Measurements from ENCODE around the gene MIPOL1. TPM values are rescaled to one million over a fixed set of nuclear protein-coding genes. Genes with fewer than 3 reads are reported as not detected.

MIPOL1 gene
- total RNA-seq, 2 donors from 2014 or later, result 8.6 to 27.0 TPM

DNA sequence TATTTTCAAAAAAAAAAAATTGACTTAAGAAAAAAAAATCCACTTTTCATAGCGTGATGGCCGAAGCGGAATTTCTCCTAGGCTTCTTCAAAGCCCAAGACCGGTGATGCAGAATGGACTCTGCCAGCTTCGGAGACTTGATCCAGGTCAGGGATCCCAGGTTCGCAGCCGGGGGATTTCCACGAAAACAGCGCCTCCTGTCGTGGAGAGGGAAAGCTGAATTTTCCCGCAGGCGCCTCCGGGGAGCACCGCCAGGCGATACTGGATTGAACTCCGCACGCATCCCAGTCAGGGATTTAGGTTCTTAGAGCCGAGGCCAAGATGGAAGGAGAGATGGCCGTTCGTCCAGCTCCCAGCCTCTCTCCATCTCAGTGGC is 399.8 kb downstream of the MIPOL1 start:
- WGBS, 2 donors, result 24 to 33% methylated on average over 17 to 20 of the region's 20 CpGs
- Histone ChIP-seq H3K36me3 (replicated peaks in 1 of 2; ENCODE audit: insufficient read depth in 1 of 2, low read depth in 2 of 2) (no peaks in the 10 kb centered on the region), H3K9me3 (no peaks in the 10 kb centered on the region), H3K27me3 (peaks cover 2 to 56% of the 10 kb centered on the region in 2 donors), H3K27ac (no peak overlapping the region), H3K4me1 (peaks cover 38% of the 10 kb centered on the region), H3K4me3 (no peak overlapping the region)
- TF ChIP-seq, protein P1, sequence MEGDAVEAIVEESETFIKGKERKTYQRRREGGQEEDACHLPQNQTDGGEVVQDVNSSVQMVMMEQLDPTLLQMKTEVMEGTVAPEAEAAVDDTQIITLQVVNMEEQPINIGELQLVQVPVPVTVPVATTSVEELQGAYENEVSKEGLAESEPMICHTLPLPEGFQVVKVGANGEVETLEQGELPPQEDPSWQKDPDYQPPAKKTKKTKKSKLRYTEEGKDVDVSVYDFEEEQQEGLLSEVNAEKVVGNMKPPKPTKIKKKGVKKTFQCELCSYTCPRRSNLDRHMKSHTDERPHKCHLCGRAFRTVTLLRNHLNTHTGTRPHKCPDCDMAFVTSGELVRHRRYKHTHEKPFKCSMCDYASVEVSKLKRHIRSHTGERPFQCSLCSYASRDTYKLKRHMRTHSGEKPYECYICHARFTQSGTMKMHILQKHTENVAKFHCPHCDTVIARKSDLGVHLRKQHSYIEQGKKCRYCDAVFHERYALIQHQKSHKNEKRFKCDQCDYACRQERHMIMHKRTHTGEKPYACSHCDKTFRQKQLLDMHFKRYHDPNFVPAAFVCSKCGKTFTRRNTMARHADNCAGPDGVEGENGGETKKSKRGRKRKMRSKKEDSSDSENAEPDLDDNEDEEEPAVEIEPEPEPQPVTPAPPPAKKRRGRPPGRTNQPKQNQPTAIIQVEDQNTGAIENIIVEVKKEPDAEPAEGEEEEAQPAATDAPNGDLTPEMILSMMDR (IDR thresholded peaks at IDR 0.05), result peak in 4 of 7 experiments; percentile 20 to 37 (median 21)
- no peak for TF ChIP-seq POLR2A (IDR thresholded peaks at IDR 0.05)
- intact Hi-C loops (cut with DNase I), result loop anchor here (10.0 kb wide), 1 partner anchor 353 kb away; no protein-coding TSS in a partner anchor
- ATAC-seq (no peak), DNase-seq (peak in 1 of 4 donors; percentile 29)

DNA sequence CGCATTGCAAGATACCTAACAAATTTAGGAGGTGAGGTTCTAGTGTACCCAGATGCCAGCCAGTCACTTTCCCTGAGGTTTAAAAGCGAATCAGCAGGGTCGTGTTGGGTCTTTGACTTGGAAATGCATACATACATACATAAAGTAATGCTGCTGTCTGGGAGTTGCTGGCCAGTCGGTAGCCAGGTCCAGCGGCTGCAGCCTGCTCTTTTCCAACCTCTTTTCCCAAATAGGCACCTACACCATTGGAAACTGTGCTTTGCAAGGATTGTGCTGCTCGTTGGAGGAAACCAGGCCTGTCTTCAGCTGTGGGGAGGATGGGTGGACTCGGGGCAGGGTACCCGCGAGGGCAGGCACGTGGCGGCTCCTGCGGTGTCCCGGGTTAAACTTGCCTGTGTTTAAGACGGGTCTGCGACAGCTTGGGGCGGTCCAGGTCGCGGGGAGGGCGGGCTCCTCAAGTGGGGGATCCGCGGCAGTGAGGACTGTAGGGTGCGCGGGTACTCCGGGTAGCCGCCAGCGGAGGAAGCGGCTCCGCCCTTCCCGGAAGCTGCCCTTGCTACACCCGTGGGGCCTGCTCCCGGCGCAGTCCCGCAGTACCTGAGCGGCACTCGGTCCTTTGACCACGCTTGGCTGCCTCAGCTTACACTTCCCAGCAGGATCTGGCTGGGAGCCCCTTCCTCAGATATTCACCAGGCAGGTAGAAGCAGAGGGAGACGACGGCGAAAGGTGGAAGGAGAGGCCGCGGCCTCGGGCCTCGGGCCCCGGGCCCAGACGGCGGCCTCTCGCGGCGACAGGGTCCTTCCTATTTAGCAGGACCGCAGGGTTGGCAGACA is 400.4 kb downstream of the MIPOL1 start:
- peaks cover 38% of the 10 kb centered on the region for H3K4me1 ChIP-seq
- H3K4me3 ChIP-seq, result no peak overlapping the region
- H3K27me3 ChIP-seq, result peaks cover 0 to 60% of the 10 kb centered on the region in 2 donors
- TF ChIP-seq POLR2A (IDR thresholded peaks at IDR 0.05), result no peak
- TF ChIP-seq, protein P1 (IDR thresholded peaks at IDR 0.05), result no peak
- 19 to 22% methylated on average over 12 to 50 of the region's 50 CpGs for WGBS, 2 donors
- DNase-seq (peak in 1 of 4 donors; percentile 15), ATAC-seq (no peak)
- no peaks in the 10 kb centered on the region for H3K36me3 ChIP-seq (replicated peaks in 1 of 2; ENCODE audit: insufficient read depth in 1 of 2, low read depth in 2 of 2)
- H3K27ac ChIP-seq, result no peak overlapping the region
- intact Hi-C loops (cut with DNase I), result loop anchor here (10.0 kb wide), 1 partner anchor 353 kb away; no protein-coding TSS in a partner anchor
- H3K9me3 ChIP-seq, result no peaks in the 10 kb centered on the region

DNA sequence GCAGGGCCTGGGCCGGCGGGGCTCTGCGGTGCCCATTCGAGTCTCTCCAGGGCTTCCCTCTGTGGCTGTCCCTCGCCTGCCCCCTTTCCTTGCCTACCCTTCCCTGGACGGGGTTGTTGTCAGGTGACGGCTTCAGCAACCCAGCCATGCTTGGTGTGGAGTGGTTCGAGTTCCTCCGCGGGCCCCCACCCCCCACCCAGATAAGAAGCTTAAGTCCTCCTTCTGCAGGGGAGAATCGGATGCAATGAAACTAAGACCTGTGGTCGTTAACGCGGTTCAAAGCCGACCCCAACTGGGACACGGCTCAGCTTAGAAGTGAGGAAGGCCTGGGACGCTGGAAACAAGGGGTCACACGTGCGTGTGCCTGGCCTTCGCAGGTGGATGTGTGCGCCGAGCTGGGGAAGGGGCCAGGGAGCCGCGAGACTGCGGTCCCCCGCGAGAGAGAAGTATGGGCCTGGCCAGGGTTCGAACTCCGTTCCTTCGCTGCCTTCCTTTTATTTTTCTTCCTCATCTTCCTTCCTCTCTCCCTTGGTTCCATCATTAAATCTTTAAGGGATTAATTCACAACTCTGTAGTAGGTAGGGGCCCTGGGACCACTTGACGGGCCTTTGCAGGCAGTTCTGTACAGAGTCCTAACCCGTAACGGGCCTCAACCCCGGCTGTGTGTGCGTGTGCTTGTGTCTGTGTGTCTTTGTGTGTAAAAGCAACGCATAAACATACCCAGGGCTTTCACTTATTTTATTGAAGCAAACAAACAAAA is 401.2 kb downstream of the MIPOL1 start:
- Histone ChIP-seq H3K9me3 (no peaks in the 10 kb centered on the region), H3K27me3 (peaks cover 0 to 61% of the 10 kb centered on the region in 2 donors), H3K36me3 (replicated peaks in 1 of 2; ENCODE audit: insufficient read depth in 1 of 2, low read depth in 2 of 2) (no peaks in the 10 kb centered on the region), H3K4me3 (no peak overlapping the region), H3K27ac (no peak overlapping the region), H3K4me1 (peaks cover 38% of the 10 kb centered on the region)
- WGBS, 2 donors, result 34 to 44% methylated on average over 32 to 34 of the region's 36 CpGs
- TF ChIP-seq POLR2A (IDR thresholded peaks at IDR 0.05), result no peak
- TF ChIP-seq, protein P1 (IDR thresholded peaks at IDR 0.05), result no peak
- DNase-seq (no peak), ATAC-seq (no peak)
- intact Hi-C loops (cut with DNase I), result loop anchor here (10.0 kb wide), 1 partner anchor 354 kb away; no protein-coding TSS in a partner anchor

DNA sequence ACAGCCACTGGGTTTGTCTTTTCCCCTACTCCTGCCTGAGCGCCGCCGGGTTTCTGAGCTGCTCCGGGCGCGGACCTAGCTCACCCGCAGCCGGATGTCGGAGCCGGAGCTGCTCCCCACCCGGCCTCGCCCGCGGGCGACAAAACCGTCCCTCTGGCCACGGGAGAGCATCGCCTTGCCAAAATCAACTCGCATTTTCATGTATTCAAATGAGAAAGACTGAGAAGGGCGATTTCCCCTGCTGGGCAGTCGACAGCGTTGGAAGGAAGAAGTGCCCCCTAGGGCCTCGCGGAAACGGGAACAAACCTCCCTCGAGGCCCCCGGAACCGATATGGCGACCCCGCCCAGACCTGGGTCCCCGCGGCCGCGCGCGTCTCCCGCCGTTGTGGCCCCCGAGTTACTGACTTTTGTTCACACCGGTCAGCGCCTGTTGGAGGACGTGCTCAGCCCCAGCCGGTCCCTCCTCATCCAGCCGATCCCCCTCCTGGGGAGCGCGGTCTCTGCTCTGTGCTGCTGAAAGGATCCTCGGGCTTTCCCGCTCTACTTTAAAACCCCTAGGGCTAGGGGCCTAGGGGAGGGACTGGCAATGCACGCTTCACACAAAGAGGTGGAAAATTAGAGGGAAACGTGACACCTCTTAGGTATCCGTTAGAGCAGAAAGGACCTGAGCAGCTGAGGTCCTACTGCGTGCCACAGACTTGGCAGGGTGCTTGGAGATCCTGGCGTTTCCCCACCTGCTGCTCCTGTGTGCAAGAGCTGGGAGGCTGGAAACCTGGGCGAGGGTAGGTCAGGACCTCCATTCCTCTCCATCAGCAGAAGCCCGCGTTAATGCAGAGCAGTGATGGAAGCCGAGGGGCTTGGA is 402.0 kb downstream of the MIPOL1 start:
- WGBS, 2 donors, result 4 to 5% methylated on average over 33 to 57 of the region's 57 CpGs
- no peak overlapping the region for H3K27ac ChIP-seq
- H3K4me1 ChIP-seq, result peaks cover 35% of the 10 kb centered on the region
- ATAC-seq (no peak), DNase-seq (no peak)
- TF ChIP-seq, protein P1 (IDR thresholded peaks at IDR 0.05), result no peak
- no peak for TF ChIP-seq POLR2A (IDR thresholded peaks at IDR 0.05)
- H3K36me3 ChIP-seq (replicated peaks in 1 of 2; ENCODE audit: insufficient read depth in 1 of 2, low read depth in 2 of 2), result no peaks in the 10 kb centered on the region
- H3K4me3 ChIP-seq, result no peak overlapping the region
- intact Hi-C loops (cut with DNase I), result loop anchor here (10.0 kb wide), 1 partner anchor 355 kb away; no protein-coding TSS in a partner anchor
- peaks cover 0 to 61% of the 10 kb centered on the region in 2 donors for H3K27me3 ChIP-seq
- no peaks in the 10 kb centered on the region for H3K9me3 ChIP-seq
